GM18868 (cell line): ENCODE measurements around the gene ADAMTSL1.

Experiments
- ATAC-seq: cut with Tn5 transposase; IDR thresholded peaks from one replicate; pipeline ENCODE4 v1.9.1; 2021; ENCODE audit warnings: mild to moderate bottlenecking, moderate library complexity; ENCODE audit not compliant: unreplicated experiment

ADAMTSL1 gene

DNA sequence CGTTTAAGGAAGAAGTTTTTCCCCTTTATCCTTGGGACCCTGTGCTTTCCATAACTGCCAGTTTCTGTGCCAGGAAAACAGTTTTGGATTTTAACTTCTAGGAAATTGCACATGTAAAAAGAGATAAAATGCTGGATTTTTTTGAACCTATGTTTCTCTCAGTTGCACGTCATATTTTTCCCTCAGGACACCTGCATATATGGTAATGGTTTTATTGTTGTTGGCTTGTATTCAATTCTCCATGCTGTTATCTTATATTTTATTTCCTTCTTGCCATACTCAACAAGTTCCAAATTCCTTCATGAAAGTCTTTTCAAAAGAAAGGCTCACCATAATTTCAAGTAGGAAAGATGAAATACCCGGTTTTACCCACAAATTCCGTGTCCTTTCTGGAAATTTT is 7.9 kb upstream of the ADAMTSL1 start:
- ATAC-seq, result no peak

GRCh38 chr9:18467696-18468095 is 6.3 kb upstream of the ADAMTSL1 start:
- no peak for ATAC-seq

DNA sequence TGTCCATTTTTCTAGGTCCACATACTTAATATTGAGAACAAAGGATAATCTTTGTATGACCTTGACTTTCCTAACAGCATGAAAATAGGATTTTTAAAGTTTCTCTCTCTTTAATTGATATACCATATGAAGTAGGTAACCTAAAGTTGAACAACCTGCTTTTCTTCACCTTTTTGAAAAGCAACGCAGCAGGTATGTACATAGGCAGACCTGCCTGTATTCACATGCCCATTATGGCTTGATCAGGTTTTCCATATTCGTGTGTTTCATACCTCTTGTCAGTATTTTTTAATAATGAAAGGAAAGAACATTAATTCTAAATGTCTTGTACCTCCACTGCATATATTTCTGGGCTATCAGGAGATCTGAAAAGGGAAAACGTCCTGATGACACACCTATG is 1.5 kb upstream of the ADAMTSL1 start:
- no peak for ATAC-seq

- no peak for ATAC-seq
Observed at GRCh38 chr9:18472841-18473251, 1.1 kb upstream of the ADAMTSL1 start.

- ATAC-seq, result no peak
Observed at GRCh38 chr9:18474783-18475182, 830 bp downstream of the ADAMTSL1 start.

GRCh38 chr9:18477121-18477660 is 3.2 kb downstream of the ADAMTSL1 start:
- no peak for ATAC-seq

DNA sequence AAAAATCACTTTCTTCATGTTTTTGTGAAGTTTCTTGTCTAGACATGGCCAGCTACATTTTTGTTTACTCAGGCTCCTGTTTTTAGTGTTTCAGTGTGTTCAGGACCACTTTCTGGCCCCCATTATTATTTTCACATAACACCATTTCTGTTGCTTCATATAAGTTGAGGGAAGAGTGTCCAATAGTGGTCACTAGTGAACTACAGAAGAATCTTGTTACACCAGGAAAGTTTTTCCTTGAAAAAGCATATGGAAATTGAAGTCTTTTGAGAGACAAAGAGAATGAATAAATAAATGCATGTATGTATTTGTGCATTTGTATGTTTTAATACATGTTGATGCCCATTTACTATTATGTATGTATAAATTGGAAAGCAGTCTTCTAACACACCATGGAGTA is 3.8 kb downstream of the ADAMTSL1 start:
- no peak for ATAC-seq

DNA sequence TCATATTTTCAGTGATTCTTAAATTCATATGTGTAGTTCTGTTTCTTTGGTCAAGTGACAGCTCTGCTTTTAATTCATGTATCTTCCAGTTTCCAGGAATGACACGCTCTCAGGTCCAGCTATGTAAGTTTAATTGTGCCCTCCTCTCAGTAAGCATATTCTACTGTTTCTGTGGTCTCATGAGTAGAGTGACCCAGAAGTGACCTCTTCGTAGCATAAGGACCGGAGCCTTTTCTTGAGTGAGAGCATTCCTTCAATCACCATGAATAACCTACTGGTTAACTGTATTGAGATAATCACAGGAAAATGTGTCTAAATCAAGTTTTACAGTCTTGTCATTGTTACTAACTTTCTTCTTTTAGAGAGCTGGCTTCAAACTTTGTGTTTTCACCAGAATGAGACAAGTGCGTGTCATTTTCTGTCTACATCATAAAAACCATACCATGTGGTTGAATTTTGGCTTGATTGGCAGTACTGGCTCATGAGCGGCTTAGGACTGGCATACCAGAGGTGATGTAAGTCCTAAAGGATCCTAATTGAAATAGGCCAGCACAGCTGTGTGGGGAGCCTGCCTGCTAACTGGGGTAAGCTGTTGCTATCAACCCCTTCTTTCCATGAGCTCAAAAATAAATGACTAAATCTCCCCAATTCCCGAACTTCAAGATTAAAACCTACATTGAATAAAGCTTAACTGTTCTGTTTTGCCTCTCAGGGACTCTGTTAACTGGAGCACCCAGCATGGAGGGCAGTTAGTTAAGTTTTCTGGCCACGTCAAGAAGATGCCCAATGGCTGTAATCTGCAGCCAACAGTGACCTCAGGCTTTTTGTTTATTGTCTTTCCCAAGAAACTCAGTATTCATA is 4.8 kb downstream of the ADAMTSL1 start:
- no peak for ATAC-seq

GRCh38 chr9:18479405-18479804 is 5.5 kb downstream of the ADAMTSL1 start:
- ATAC-seq, result no peak

- ATAC-seq, result no peak
Observed at GRCh38 chr9:18480662-18481093, 6.7 kb downstream of the ADAMTSL1 start.

- ATAC-seq, result no peak
Observed at GRCh38 chr9:18482371-18482770, 8.4 kb downstream of the ADAMTSL1 start.

GRCh38 chr9:18485714-18486113 is 11.8 kb downstream of the ADAMTSL1 start:
- ATAC-seq, result no peak

DNA sequence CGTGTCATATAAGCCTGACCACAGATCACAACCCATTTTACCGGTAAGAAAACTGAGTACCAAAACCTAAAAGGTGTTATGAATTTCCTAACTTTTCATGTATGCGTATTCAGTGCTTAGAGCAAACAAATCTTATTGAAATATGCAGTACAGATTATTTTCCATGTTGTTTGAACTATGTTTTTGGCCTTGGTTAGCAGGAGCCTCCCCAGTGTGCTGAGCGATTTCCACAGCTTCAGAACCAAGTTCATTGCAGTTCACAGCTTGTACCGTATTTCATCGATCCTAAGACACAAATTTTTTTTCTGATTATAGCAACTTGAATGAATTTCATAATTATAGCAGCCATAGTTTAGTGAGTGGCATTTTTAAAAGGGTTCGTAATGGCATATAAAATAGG is 13.7 kb downstream of the ADAMTSL1 start:
- no peak for ATAC-seq

GRCh38 chr9:18488886-18489285 is 14.9 kb downstream of the ADAMTSL1 start:
- ATAC-seq, result no peak

GRCh38 chr9:18489861-18490260 is 15.9 kb downstream of the ADAMTSL1 start:
- no peak for ATAC-seq

- ATAC-seq, result no peak
Observed at GRCh38 chr9:18490641-18491370, 16.9 kb downstream of the ADAMTSL1 start.

GRCh38 chr9:18492612-18493011 is 18.7 kb downstream of the ADAMTSL1 start:
- no peak for ATAC-seq

DNA sequence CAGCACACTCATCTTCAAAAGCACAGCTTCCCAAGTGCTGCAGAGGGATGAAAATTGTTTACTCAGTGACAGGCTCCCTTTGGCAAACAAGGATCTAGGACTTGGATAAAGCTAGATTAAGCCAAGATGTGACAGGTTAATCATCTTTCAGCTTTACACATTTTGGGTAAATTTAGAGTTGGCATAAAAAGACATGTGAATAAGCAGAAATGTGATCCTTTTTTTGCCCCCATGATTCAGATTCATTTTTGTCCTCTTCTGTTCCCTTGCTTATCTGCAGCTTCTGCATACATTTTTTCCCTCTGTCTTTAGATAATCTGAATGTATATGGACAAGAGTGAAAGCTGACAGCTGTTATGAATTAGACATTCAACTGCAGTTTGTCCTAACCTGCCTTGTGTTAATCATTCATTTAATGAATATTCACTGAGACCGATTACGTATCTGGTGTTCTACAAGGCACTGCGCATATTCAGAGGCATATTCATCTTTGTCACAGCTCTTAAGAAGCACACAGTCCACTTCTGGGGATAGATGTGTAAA is 19.6 kb downstream of the ADAMTSL1 start:
- no peak for ATAC-seq

GRCh38 chr9:18495065-18495464 is 21.1 kb downstream of the ADAMTSL1 start:
- no peak for ATAC-seq

- no peak for ATAC-seq
Observed at GRCh38 chr9:18496256-18497000, 22.5 kb downstream of the ADAMTSL1 start.

- ATAC-seq, result no peak
Observed at GRCh38 chr9:18499062-18499461, 25.1 kb downstream of the ADAMTSL1 start.
